Mesenchymal stem cell (in vitro differentiated cells and primary cell): ENCODE data around the gene RNLS.

ENCODE experiments used
- DNase-seq: peaks from one replicate; pipeline ENCODE4 v3.0.0-alpha.2; 2013
- H2AFZ ChIP-seq: one replicate; pipeline ENCODE4 v1.6.1; 2013; ENCODE audit warnings: low read depth, mild to moderate bottlenecking, control low read depth, inconsistent platforms, low read length, moderate library complexity
- H2AK5ac ChIP-seq: 2 replicates; pipeline ENCODE4 v1.6.1; 2013; ENCODE audit warnings: low read length, moderate library complexity, mild to moderate bottlenecking, inconsistent platforms; ENCODE audit not compliant: severe bottlenecking
- H2BK120ac ChIP-seq: one replicate; pipeline ENCODE4 v1.6.1; 2013; ENCODE audit warnings: low read depth, mild to moderate bottlenecking, inconsistent platforms, low read length, moderate library complexity
- H2BK12ac ChIP-seq, 2 experiments: one replicate each; pipeline ENCODE4 v1.6.1; 2013; ENCODE audit warnings: inconsistent platforms in 2 of 2, low read length in 2 of 2, mild to moderate bottlenecking in 2 of 2, moderate library complexity in 2 of 2, control low read depth in 1 of 2
- H2BK15ac ChIP-seq: one replicate; pipeline ENCODE4 v1.6.1; 2013; ENCODE audit warnings: mild to moderate bottlenecking, low read depth, inconsistent platforms; ENCODE audit not compliant: poor library complexity, severe bottlenecking
- H2BK5ac ChIP-seq: 2 replicates; pipeline ENCODE4 v1.6.1; 2013; ENCODE audit warnings: low read depth, mild to moderate bottlenecking, low read length, control low read depth, inconsistent platforms; ENCODE audit not compliant: poor library complexity, severe bottlenecking
- H3K14ac ChIP-seq, 2 experiments: one replicate each; pipeline ENCODE4 v1.6.1; 2013; ENCODE audit warnings: inconsistent platforms in 2 of 2, low read length in 2 of 2, control low read depth in 1 of 2, mild to moderate bottlenecking in 1 of 2, moderate library complexity in 1 of 2
- H3K18ac ChIP-seq, 2 experiments: one replicate each; pipeline ENCODE4 v1.6.1; 2013; ENCODE audit warnings: inconsistent platforms in 2 of 2, low read length in 2 of 2, control low read depth in 1 of 2, low read depth in 1 of 2, mild to moderate bottlenecking in 1 of 2
- H3K23ac ChIP-seq, 2 experiments: one replicate each; pipeline ENCODE4 v1.6.1; 2013; ENCODE audit warnings: inconsistent platforms in 2 of 2, low read length in 2 of 2, mild to moderate bottlenecking in 2 of 2, moderate library complexity in 2 of 2, control low read depth in 1 of 2
- H3K27ac ChIP-seq: 2 replicates; pipeline ENCODE4 v1.5.1; 2013; ENCODE audit warnings: mild to moderate bottlenecking, moderate library complexity, low read length, control low read depth, inconsistent platforms; ENCODE audit not compliant: poor library complexity, severe bottlenecking
- H3K27me3 ChIP-seq, 2 experiments: 2 replicates each; pipeline versions ENCODE4 v1.6.1 to v1.7.0; 2013; ENCODE audit warnings: low read length in 2 of 2, mild to moderate bottlenecking in 2 of 2, moderate library complexity in 2 of 2, control low read depth in 1 of 2, inconsistent platforms in 1 of 2; ENCODE audit not compliant: control insufficient read depth in 1 of 2, insufficient read depth in 1 of 2
- H3K36me3 ChIP-seq, 2 experiments: 2 replicates each; pipeline versions ENCODE4 v1.6.1 to v1.7.0; 2013; ENCODE audit warnings: low read length in 2 of 2, control low read depth in 1 of 2, inconsistent platforms in 1 of 2, low read depth in 1 of 2, mild to moderate bottlenecking in 1 of 2; ENCODE audit not compliant: insufficient read depth in 2 of 2, control insufficient read depth in 1 of 2
- H3K4ac ChIP-seq, 2 experiments: one replicate each; pipeline ENCODE4 v1.6.1; 2013; ENCODE audit warnings: inconsistent platforms in 2 of 2, low read length in 2 of 2, mild to moderate bottlenecking in 2 of 2, moderate library complexity in 2 of 2, control low read depth in 1 of 2, low read depth in 1 of 2
- H3K4me1 ChIP-seq: 2 replicates; pipeline ENCODE4 v1.6.1; 2013; ENCODE audit warnings: low read depth, low read length, control low read depth; ENCODE audit not compliant: control insufficient read depth, insufficient read depth
- H3K4me2 ChIP-seq: 2 replicates; pipeline ENCODE4 v1.6.1; 2013; ENCODE audit warnings: low read length, mild to moderate bottlenecking, inconsistent platforms; ENCODE audit not compliant: poor library complexity, severe bottlenecking
- H3K4me3 ChIP-seq, 2 experiments: 2 replicates each; pipeline versions ENCODE4 v1.5.1 to v1.7.0; 2013; ENCODE audit warnings: low read length in 2 of 2, mild to moderate bottlenecking in 2 of 2, control low read depth in 1 of 2, low read depth in 1 of 2; ENCODE audit not compliant: insufficient read depth in 1 of 2
- H3K79me1 ChIP-seq: replicated peaks from 2 replicates; pipeline ENCODE4 v1.6.1; 2013; ENCODE audit warnings: mild to moderate bottlenecking, control low read depth, low read length, inconsistent platforms; ENCODE audit not compliant: poor library complexity, severe bottlenecking
- H3K9ac ChIP-seq: 2 replicates; pipeline ENCODE4 v1.7.0; 2013; ENCODE audit warnings: mild to moderate bottlenecking, low read length, moderate library complexity
- H3K9me3 ChIP-seq: 2 replicates; pipeline ENCODE4 v1.7.0; 2013; ENCODE audit warnings: mild to moderate bottlenecking, low read length; ENCODE audit not compliant: control insufficient read depth
- H4K8ac ChIP-seq: one replicate; pipeline ENCODE4 v1.6.1; 2013; ENCODE audit warnings: inconsistent platforms, mild to moderate bottlenecking, low read length, moderate library complexity
- H4K91ac ChIP-seq: one replicate; pipeline ENCODE4 v1.6.1; 2013; ENCODE audit warnings: mild to moderate bottlenecking, low read length, inconsistent platforms
- WGBS: methylation state at CpG from one replicate; pipeline ENCODE4 v1.1.7; 2013; ENCODE audit warnings: mixed read lengths; 5-methylcytosine and 5-hydroxymethylcytosine counted together

The RNLS gene

GRCh38 chr10:88482220-88482619, 100.9 kb downstream of the RNLS start:
- no peak overlapping the region for H2BK15ac ChIP-seq
- no peak overlapping the region for H3K9ac ChIP-seq
- no peak overlapping the region for H2AFZ ChIP-seq
- no peaks in the 10 kb centered on the region for H3K9me3 ChIP-seq
- no peak overlapping the region for H2BK5ac ChIP-seq
- no peak overlapping the region for H3K23ac ChIP-seq
- no peak overlapping the region for H3K4me3 ChIP-seq
- no peak overlapping the region for H3K27ac ChIP-seq
- no peaks in the 10 kb centered on the region for H3K36me3 ChIP-seq
- no peak overlapping the region for H4K8ac ChIP-seq
- no peaks in the 10 kb centered on the region for H3K27me3 ChIP-seq
- H3K18ac ChIP-seq: no peak overlapping the region
- H2BK120ac ChIP-seq: no peak overlapping the region
- no peaks in the 10 kb centered on the region for H3K79me1 ChIP-seq
- DNase-seq: no peak
- no peak overlapping the region for H3K4ac ChIP-seq
- WGBS: 100% methylated on average over 1 of the region's 2 CpGs
- H3K14ac ChIP-seq: no peak overlapping the region
- H4K91ac ChIP-seq: no peak overlapping the region
- no peak overlapping the region for H2BK12ac ChIP-seq
- no peaks in the 10 kb centered on the region for H3K4me1 ChIP-seq
- H2AK5ac ChIP-seq: no peak overlapping the region
- H3K4me2 ChIP-seq: no peak overlapping the region

- 100% methylated on average over 2 of the region's 2 CpGs for WGBS
- Histone ChIP-seq H3K36me3 (no peaks in the 10 kb centered on the region), H4K8ac (no peak overlapping the region)
Measured at GRCh38 chr10:88478256-88478655, 104.9 kb downstream of the RNLS start.

GRCh38 chr10:88477343-88478085, 105.6 kb downstream of the RNLS start:
- H2BK5ac ChIP-seq: no peak overlapping the region
- H3K9me3 ChIP-seq: no peaks in the 10 kb centered on the region
- H3K4me1 ChIP-seq: no peaks in the 10 kb centered on the region
- no peak overlapping the region for H2BK120ac ChIP-seq
- no peak overlapping the region for H3K23ac ChIP-seq
- H3K27me3 ChIP-seq: no peaks in the 10 kb centered on the region
- no peaks in the 10 kb centered on the region for H3K36me3 ChIP-seq
- no peak overlapping the region for H2BK15ac ChIP-seq
- no peak overlapping the region for H3K27ac ChIP-seq
- no peak overlapping the region for H3K18ac ChIP-seq
- H2AFZ ChIP-seq: no peak overlapping the region
- H3K4me2 ChIP-seq: no peak overlapping the region
- WGBS: 96% methylated on average over 4 of the region's 4 CpGs
- H3K14ac ChIP-seq: no peak overlapping the region
- no peak overlapping the region for H3K9ac ChIP-seq
- DNase-seq: no peak
- H4K91ac ChIP-seq: no peak overlapping the region
- H4K8ac ChIP-seq: no peak overlapping the region
- no peak overlapping the region for H2BK12ac ChIP-seq
- no peak overlapping the region for H3K4ac ChIP-seq
- H3K79me1 ChIP-seq: no peaks in the 10 kb centered on the region
- no peak overlapping the region for H2AK5ac ChIP-seq
- no peak overlapping the region for H3K4me3 ChIP-seq

More at GRCh38 chr10:88478256-88478655, 104.9 kb downstream of the RNLS start:
- no peak for DNase-seq
- no peak overlapping the region for H2BK12ac ChIP-seq
- no peak overlapping the region for H3K18ac ChIP-seq
- no peak overlapping the region for H2AFZ ChIP-seq
- no peak overlapping the region for H3K14ac ChIP-seq
- no peak overlapping the region for H2BK120ac ChIP-seq
- H2BK5ac ChIP-seq: no peak overlapping the region
- H4K91ac ChIP-seq: no peak overlapping the region
- H3K27ac ChIP-seq: no peak overlapping the region
- no peak overlapping the region for H2AK5ac ChIP-seq
- no peak overlapping the region for H3K4me2 ChIP-seq
- no peak overlapping the region for H3K4ac ChIP-seq
- no peak overlapping the region for H3K4me3 ChIP-seq
- no peaks in the 10 kb centered on the region for H3K9me3 ChIP-seq
- no peak overlapping the region for H3K9ac ChIP-seq
- no peak overlapping the region for H2BK15ac ChIP-seq
- no peaks in the 10 kb centered on the region for H3K4me1 ChIP-seq
- no peaks in the 10 kb centered on the region for H3K27me3 ChIP-seq
- no peak overlapping the region for H3K23ac ChIP-seq
- H3K79me1 ChIP-seq: no peaks in the 10 kb centered on the region

GRCh38 chr10:88474884-88475844, 108.0 kb downstream of the RNLS start:
- 86% methylated on average over 6 of the region's 7 CpGs for WGBS
- Histone ChIP-seq H2AFZ (no peak overlapping the region), H3K9ac (no peak overlapping the region), H3K36me3 (no peaks in the 10 kb centered on the region), H4K91ac (no peak overlapping the region), H3K14ac (peak overlapping the region in 1 of 2 experiments; percentile 20), H3K4me3 (no peak overlapping the region), H2BK15ac (no peak overlapping the region), H2AK5ac (no peak overlapping the region), H3K4ac (no peak overlapping the region), H3K23ac (no peak overlapping the region), H3K27me3 (no peaks in the 10 kb centered on the region), H3K4me2 (no peak overlapping the region), H3K27ac (no peak overlapping the region), H3K4me1 (no peaks in the 10 kb centered on the region), H3K18ac (peak overlapping the region in 1 of 2 experiments; percentile 18), H3K9me3 (no peaks in the 10 kb centered on the region), H4K8ac (no peak overlapping the region), H2BK120ac (no peak overlapping the region), H2BK12ac (no peak overlapping the region), H3K79me1 (no peaks in the 10 kb centered on the region), H2BK5ac (no peak overlapping the region)
- no peak for DNase-seq
